ENCODE results near the gene PRM1. TPM values are rescaled to one million over a fixed set of nuclear protein-coding genes. Genes with fewer than 3 reads are reported as not detected.

Gene PRM1
- total RNA-seq, 1 donor, result not detected

GRCh38 chr16:11232852-11233726 lies 48.0 kb downstream of the PRM1 start:
- no peak for TF ChIP-seq CTCF (IDR thresholded peaks at IDR 0.05; ENCODE audit: insufficient read depth, low read depth, low read length)
- DNase-seq (ENCODE audit: low read depth), result no peak
- no peak overlapping the region for H3K4me3 ChIP-seq (ENCODE audit: low read depth, low read length)

GRCh38 chr16:11232302-11232851 lies 48.8 kb downstream of the PRM1 start:
- no peak for DNase-seq (ENCODE audit: low read depth)

DNA sequence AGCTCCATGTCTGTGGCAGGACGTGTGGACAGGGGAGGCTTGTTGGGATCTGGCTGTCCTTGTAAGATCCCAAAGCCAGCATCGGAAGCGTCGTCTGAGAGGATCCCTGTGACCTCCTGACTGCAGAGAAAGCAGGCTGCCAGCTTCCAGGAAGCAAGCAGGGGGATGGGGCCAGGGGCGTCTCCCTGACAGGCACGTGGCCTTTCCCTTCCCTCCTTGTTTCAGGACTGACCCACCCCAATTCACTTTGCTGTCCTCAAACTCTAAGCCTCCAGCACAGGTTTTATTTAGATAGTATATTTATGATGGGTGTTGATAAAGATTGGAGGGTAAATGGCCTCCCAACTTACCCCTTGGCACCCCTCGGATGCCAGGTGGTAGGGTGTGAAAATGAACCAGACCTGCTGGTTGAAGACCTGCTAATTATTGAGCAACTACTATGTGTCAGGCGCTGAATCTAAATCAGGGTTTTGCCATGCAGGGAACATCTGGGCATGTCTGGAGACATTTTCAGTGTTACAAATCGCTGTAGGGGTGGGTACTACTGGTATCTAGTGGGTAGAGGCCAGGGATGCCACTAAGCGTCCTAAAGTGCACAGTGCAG lies 49.7 kb downstream of the PRM1 start:
- DNase-seq (ENCODE audit: low read depth), result no peak
- TF ChIP-seq CTCF (IDR thresholded peaks at IDR 0.05; ENCODE audit: insufficient read depth, low read depth, low read length), result no peak
- no peak overlapping the region for H3K4me3 ChIP-seq (ENCODE audit: low read depth, low read length)

More at GRCh38 chr16:11232302-11232851, 48.8 kb downstream of the PRM1 start:
- no peak for TF ChIP-seq CTCF (IDR thresholded peaks at IDR 0.05; ENCODE audit: insufficient read depth, low read depth, low read length)
- no peak overlapping the region for H3K4me3 ChIP-seq (ENCODE audit: low read depth, low read length)

Small RNA genes within 50 kb of the gene (small RNA-seq; reads per million reads assigned to genes)
- gene MIR548H2, result not detected
- not detected for gene RF00019
- not detected for gene RF00554

Other genes with a start within 250 kb of the PRM1 start
- gene SOCS1, start 25.1 kb downstream of the PRM1 start, total RNA-seq, result 18.4 and 29.4 TPM in 2 replicates
- not detected in 2 replicates for gene TNP2, start 12.0 kb downstream of the PRM1 start, total RNA-seq
- not detected in 2 replicates for gene PRM3, start 7.7 kb downstream of the PRM1 start, total RNA-seq
- gene PRM2, start 4.8 kb downstream of the PRM1 start, total RNA-seq, result not detected in 2 replicates
- 5.5 and 5.6 TPM in 2 replicates for gene RMI2, start 64.1 kb upstream of the PRM1 start, total RNA-seq

Measured in fibroblast of villous mesenchyme (primary cell).